Measurements from ENCODE around the gene SGK1. TPM values are rescaled to one million over a fixed set of nuclear protein-coding genes. Genes with fewer than 3 reads are reported as not detected.

Gene SGK1
- polyA plus RNA-seq, 1 of the 3 experiments (the other 2 are of a cell fraction) = 440 TPM

DNA sequence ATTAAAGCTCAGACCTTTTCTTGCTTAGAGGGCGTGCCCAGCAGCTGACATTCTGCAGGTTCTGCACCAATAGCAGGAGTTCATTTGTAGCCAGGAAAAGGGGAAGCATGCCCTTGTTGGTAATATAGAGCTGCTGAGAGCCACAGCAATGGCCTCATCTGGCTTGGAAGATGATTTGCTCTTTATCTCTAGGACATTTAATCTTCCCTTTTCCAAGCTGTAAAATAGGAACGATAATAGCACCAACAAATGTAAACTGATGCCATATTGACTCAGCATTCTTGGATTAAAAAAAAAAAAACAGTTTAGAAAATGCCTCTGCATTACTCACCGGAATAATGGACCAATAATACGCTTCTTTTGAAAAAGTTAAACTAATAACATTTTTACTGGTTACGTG is 172.1 kb downstream of the SGK1 start:
- CTCF ChIA-PET = interaction anchor here (0.7 to 2.0 kb wide), 5 partner anchors 8 to 795 kb away, joined by 3 to 8 read pairs (median 3); no protein-coding TSS in a partner anchor
- H3K4me3 ChIP-seq (ENCODE audit: low read depth in 2 of 2, low read length in 1 of 2) = no peak overlapping the region
- no peaks in the 10 kb centered on the region for H3K79me2 ChIP-seq (ENCODE audit: insufficient read depth)
- H3K4me2 ChIP-seq = no peak overlapping the region
- no peak overlapping the region for H3K9ac ChIP-seq
- POLR2A ChIA-PET = no interaction called here
- H3F3A ChIP-seq (replicated peaks; ENCODE audit: insufficient read depth) = no peaks in the 10 kb centered on the region
- no peaks in the 10 kb centered on the region for H3K36me3 ChIP-seq (replicated peaks in 1 of 2; ENCODE audit: control insufficient read depth in 1 of 2, insufficient read depth in 2 of 2, low read length in 1 of 2)
- no peak for DNase-seq
- no peaks in the 10 kb centered on the region for H3K9me2 ChIP-seq
- no peak overlapping the region for H3K27ac ChIP-seq (ENCODE audit: low read depth in 2 of 2, low read length in 1 of 2)
- H3K27me3 ChIP-seq (ENCODE audit: insufficient read depth) = no peaks in the 10 kb centered on the region
- 58% methylated on average over 5 of the region's 5 CpGs for WGBS (ENCODE audit: low lambda C conversion rate)
- H3K9me3 ChIP-seq = no peaks in the 10 kb centered on the region
- TF ChIP-seq, protein P1, sequence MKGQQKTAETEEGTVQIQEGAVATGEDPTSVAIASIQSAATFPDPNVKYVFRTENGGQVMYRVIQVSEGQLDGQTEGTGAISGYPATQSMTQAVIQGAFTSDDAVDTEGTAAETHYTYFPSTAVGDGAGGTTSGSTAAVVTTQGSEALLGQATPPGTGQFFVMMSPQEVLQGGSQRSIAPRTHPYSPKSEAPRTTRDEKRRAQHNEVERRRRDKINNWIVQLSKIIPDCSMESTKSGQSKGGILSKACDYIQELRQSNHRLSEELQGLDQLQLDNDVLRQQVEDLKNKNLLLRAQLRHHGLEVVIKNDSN (IDR thresholded peaks at IDR 0.05; ENCODE audit: borderline replicate concordance, low read depth) = no peak
- TF ChIP-seq, protein P2, sequence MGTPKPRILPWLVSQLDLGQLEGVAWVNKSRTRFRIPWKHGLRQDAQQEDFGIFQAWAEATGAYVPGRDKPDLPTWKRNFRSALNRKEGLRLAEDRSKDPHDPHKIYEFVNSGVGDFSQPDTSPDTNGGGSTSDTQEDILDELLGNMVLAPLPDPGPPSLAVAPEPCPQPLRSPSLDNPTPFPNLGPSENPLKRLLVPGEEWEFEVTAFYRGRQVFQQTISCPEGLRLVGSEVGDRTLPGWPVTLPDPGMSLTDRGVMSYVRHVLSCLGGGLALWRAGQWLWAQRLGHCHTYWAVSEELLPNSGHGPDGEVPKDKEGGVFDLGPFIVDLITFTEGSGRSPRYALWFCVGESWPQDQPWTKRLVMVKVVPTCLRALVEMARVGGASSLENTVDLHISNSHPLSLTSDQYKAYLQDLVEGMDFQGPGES (IDR thresholded peaks at IDR 0.05; ENCODE audit: low read depth, low read length) = no peak
- TF ChIP-seq FOSL2 (IDR thresholded peaks at IDR 0.05; ENCODE audit: borderline replicate concordance, low read depth) (peak; percentile 24; the same call in 1 of the 2 replicates), EP300 (IDR thresholded peaks at IDR 0.05; ENCODE audit: borderline replicate concordance in 1 of 2, low read depth in 1 of 2, low read length in 1 of 2) (no peak), FOXM1 (IDR thresholded peaks at IDR 0.05; ENCODE audit: low read depth) (no peak), YY1 (IDR thresholded peaks at IDR 0.05; ENCODE audit: low read depth) (no peak)
- H4K20me1 ChIP-seq (ENCODE audit: insufficient read depth) = no peaks in the 10 kb centered on the region
- H2AFZ ChIP-seq (ENCODE audit: low read depth) = peak overlapping the region; percentile 10; the same call in 1 of the 2 replicates
- no peaks in the 10 kb centered on the region; a peak in 1 of 4 replicates for H3K4me1 ChIP-seq (ENCODE audit: control insufficient read depth in 1 of 2, insufficient read depth in 2 of 2, low read depth in 1 of 2, low read length in 1 of 2)

DNA sequence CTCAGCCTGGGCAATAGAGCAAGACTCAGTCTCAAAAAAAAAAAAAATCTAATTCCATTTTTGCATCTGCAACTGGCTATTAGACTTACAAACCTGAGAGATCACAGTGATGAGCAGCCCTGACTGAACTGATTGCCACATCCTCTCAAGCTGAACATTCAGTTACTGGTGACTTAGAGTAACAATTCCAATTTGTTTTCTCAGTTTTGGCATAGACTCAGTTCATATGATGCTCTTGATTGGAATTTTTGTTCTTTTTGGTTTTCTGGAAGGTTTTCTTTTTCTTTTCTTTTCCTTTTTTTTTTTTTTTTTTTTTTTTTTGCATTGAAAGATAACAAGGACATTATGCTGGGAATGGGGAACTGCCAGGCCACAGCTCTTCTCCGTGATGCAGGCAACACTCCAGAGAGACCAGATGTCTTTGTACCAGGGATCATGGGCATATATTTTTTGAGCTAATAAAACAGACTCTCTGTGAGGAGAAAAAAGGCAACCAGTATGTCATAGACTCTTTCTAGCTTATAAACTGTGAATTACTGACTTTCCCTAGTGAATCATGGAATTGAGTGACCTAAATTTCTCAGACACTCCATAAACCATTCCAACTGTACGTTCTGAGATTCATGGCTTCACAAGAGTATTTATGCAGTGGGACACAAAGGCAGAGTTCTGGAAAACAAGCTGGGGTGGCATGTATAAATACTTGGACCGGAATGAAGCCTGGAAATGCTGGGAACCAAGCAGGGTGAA is 179.5 kb downstream of the SGK1 start:
- Histone ChIP-seq H3K4me3 (ENCODE audit: low read depth in 2 of 2, low read length in 1 of 2) (no peak overlapping the region), H3K27ac (ENCODE audit: low read depth in 2 of 2, low read length in 1 of 2) (no peak overlapping the region), H3K27me3 (ENCODE audit: insufficient read depth) (no peaks in the 10 kb centered on the region), H3K4me1 (ENCODE audit: control insufficient read depth in 1 of 2, insufficient read depth in 2 of 2, low read depth in 1 of 2, low read length in 1 of 2) (no peaks in the 10 kb centered on the region), H2AFZ (ENCODE audit: low read depth) (no peak overlapping the region), H3K4me2 (no peak overlapping the region), H3K9me3 (no peaks in the 10 kb centered on the region), H3K79me2 (ENCODE audit: insufficient read depth) (no peaks in the 10 kb centered on the region), H3K9ac (no peak overlapping the region), H3F3A (replicated peaks; ENCODE audit: insufficient read depth) (no peaks in the 10 kb centered on the region), H3K36me3 (replicated peaks in 1 of 2; ENCODE audit: control insufficient read depth in 1 of 2, insufficient read depth in 2 of 2, low read length in 1 of 2) (no peaks in the 10 kb centered on the region), H3K9me2 (no peaks in the 10 kb centered on the region), H4K20me1 (ENCODE audit: insufficient read depth) (no peaks in the 10 kb centered on the region)
- TF ChIP-seq, protein P3, sequence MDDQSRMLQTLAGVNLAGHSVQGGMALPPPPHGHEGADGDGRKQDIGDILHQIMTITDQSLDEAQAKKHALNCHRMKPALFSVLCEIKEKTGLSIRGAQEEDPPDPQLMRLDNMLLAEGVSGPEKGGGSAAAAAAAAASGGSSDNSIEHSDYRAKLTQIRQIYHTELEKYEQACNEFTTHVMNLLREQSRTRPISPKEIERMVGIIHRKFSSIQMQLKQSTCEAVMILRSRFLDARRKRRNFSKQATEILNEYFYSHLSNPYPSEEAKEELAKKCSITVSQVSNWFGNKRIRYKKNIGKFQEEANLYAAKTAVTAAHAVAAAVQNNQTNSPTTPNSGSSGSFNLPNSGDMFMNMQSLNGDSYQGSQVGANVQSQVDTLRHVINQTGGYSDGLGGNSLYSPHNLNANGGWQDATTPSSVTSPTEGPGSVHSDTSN (IDR thresholded peaks at IDR 0.05) = no peak
- no peak for TF ChIP-seq NFIC (IDR thresholded peaks at IDR 0.05; ENCODE audit: borderline replicate concordance)
- CTCF ChIA-PET = interaction anchor here (0.9 to 2.5 kb wide), 5 partner anchors 15 to 744 kb away, joined by 3 to 24 read pairs (median 4); no protein-coding TSS in a partner anchor
- no peak for DNase-seq
- WGBS (ENCODE audit: low lambda C conversion rate) = 77% methylated on average over 3 of the region's 3 CpGs
- POLR2A ChIA-PET = no interaction called here

Data from SK-N-SH (cell line).